Measurements from ENCODE around the gene LBHD1. TPM values are rescaled to one million over a fixed set of nuclear protein-coding genes. Genes with fewer than 3 reads are reported as not detected.

LBHD1 gene
- total and polyA plus RNA-seq, 2 donors from 2014 or later: 5.3 to 7.9 TPM

GRCh38 chr11:62689421-62690183 lies 17.5 kb upstream of the LBHD1 start, which contains the start of gene LRRN4CL:
Gene LRRN4CL, minus strand, starts transcription at chr11:62689530. Its CDS starts 1,022 bp downstream, at chr11:62688508.
- H3K36me3 ChIP-seq (ENCODE audit: control insufficient read depth in 2 of 3, insufficient read depth in 3 of 3, low read length in 3 of 3): peaks cover 5 to 32% (median 12%) of the 10 kb centered on the region in 3 donors
- peaks cover 4 to 9% (median 8%) of the 10 kb centered on the region in 3 donors for H3K4me1 ChIP-seq (ENCODE audit: control insufficient read depth in 2 of 3, insufficient read depth in 2 of 3, low read depth in 1 of 3, low read length in 3 of 3)
- no peaks in the 10 kb centered on the region for H3K9me3 ChIP-seq (ENCODE audit: control insufficient read depth in 2 of 3, insufficient read depth in 1 of 3, low read length in 3 of 3)
- H3K9ac ChIP-seq (ENCODE audit: low read length in 3 of 3): peak within 1 kb of the TSS in 2 of 3 donors; percentile 10 to 46
- FAIRE-seq: no peak
- peak within 1 kb of the TSS; percentile 16 to 34 (median 32) for H3K4me3 ChIP-seq (ENCODE audit: low read length in 3 of 3)
- peak in 1 of 5 donors; percentile 68 for DNase-seq
- TF ChIP-seq CTCF (IDR thresholded peaks at IDR 0.05; ENCODE audit: borderline replicate concordance, extremely low read depth, insufficient read depth): no peak
- H3K27me3 ChIP-seq (ENCODE audit: control insufficient read depth, insufficient read depth, low read length): no peaks in the 10 kb centered on the region
- no peak within 1 kb of the TSS for H3K27ac ChIP-seq (ENCODE audit: low read depth in 2 of 2, low read length in 2 of 2)
- intact Hi-C loops (cut with DNase I): loop anchor here (10.0 kb wide), 1 partner anchor 295 kb away; no protein-coding TSS in a partner anchor

GRCh38 chr11:62688491-62688890 lies 16.4 kb upstream of the LBHD1 start:
- DNase-seq: peak in 1 of 5 donors; percentile 38
- Histone ChIP-seq H3K27me3 (ENCODE audit: control insufficient read depth, insufficient read depth, low read length) (no peaks in the 10 kb centered on the region), H3K4me1 (ENCODE audit: control insufficient read depth in 2 of 3, insufficient read depth in 2 of 3, low read depth in 1 of 3, low read length in 3 of 3) (peaks cover 4 to 9% (median 8%) of the 10 kb centered on the region in 3 donors), H3K9ac (ENCODE audit: low read length in 3 of 3) (peak overlapping the region in 2 of 3 donors; percentile 10 to 46), H3K4me3 (ENCODE audit: low read length in 3 of 3) (peak overlapping the region; percentile 16 to 34 (median 32)), H3K27ac (ENCODE audit: low read depth in 2 of 2, low read length in 2 of 2) (no peak overlapping the region), H3K9me3 (ENCODE audit: control insufficient read depth in 2 of 3, insufficient read depth in 1 of 3, low read length in 3 of 3) (no peaks in the 10 kb centered on the region), H3K36me3 (ENCODE audit: control insufficient read depth in 2 of 3, insufficient read depth in 3 of 3, low read length in 3 of 3) (peaks cover 5 to 31% (median 12%) of the 10 kb centered on the region in 3 donors)
- TF ChIP-seq CTCF (IDR thresholded peaks at IDR 0.05; ENCODE audit: borderline replicate concordance, extremely low read depth, insufficient read depth): no peak
- no peak for FAIRE-seq
- intact Hi-C loops (cut with DNase I): no loop called here

- H3K4me3 ChIP-seq (ENCODE audit: low read length in 3 of 3): peak overlapping the region in 2 of 3 donors; percentile 32 to 34
- DNase-seq (peak; percentile 66 to 74 (median 70)), FAIRE-seq (no peak)
- H3K27me3 ChIP-seq (ENCODE audit: control insufficient read depth, insufficient read depth, low read length): no peaks in the 10 kb centered on the region
- TF ChIP-seq CTCF (IDR thresholded peaks at IDR 0.05; ENCODE audit: borderline replicate concordance, extremely low read depth, insufficient read depth): no peak
- intact Hi-C loops (cut with DNase I): no loop called here
- peaks cover 5 to 23% (median 12%) of the 10 kb centered on the region in 3 donors for H3K36me3 ChIP-seq (ENCODE audit: control insufficient read depth in 2 of 3, insufficient read depth in 3 of 3, low read length in 3 of 3)
- H3K4me1 ChIP-seq (ENCODE audit: control insufficient read depth in 2 of 3, insufficient read depth in 2 of 3, low read depth in 1 of 3, low read length in 3 of 3): peaks cover 4 to 9% (median 8%) of the 10 kb centered on the region in 3 donors
- peak overlapping the region in 1 of 3 donors; percentile 46 for H3K9ac ChIP-seq (ENCODE audit: low read length in 3 of 3)
- H3K9me3 ChIP-seq (ENCODE audit: control insufficient read depth in 2 of 3, insufficient read depth in 1 of 3, low read length in 3 of 3): no peaks in the 10 kb centered on the region
- H3K27ac ChIP-seq (ENCODE audit: low read depth in 2 of 2, low read length in 2 of 2): no peak overlapping the region
These were observed 15.7 kb upstream of the LBHD1 start for GRCh38 chr11:62687508-62688396.
